ENCODE measurements around the gene DEPDC5.

Gene DEPDC5

DNA sequence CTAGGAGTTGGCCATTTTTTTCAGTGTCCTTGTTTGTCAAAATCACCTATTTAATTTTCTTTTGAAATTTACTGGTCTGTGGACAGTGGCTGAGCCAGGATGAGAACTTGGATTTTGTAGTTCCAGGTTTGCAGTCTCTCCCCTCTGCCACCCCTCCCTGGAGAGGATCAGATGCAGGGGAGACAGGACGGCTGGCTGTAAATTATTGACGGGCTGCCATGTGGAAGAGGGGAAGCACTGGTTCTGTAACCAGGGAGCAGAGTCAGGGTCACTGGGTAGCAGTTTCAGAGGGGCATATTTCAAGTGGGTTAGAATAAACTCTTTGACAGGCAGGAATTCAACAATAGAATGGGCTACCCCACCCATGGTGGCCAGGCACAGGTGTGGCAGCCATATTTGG lies 169.9 kb downstream of the DEPDC5 start:
- no peak overlapping the region for H3K4me3 ChIP-seq (ENCODE audit: insufficient read length, low read depth)
- no peak overlapping the region for H3K9ac ChIP-seq (ENCODE audit: insufficient read length, low read depth)
- DNase-seq (ENCODE audit: low read depth, low spot score), result no peak
- H3K9me3 ChIP-seq (ENCODE audit: insufficient read depth, low read length), result no peaks in the 10 kb centered on the region
- no peak for TF ChIP-seq ZNF274 (IDR thresholded peaks at IDR 0.05; ENCODE audit: low read depth, low read length)
- TF ChIP-seq SUZ12 (IDR thresholded peaks at IDR 0.05; ENCODE audit: extremely low read depth, insufficient read depth, insufficient read length), result no peak
- TF ChIP-seq YY1 (IDR thresholded peaks at IDR 0.05; ENCODE audit: insufficient read depth, insufficient read length), result no peak
- H3K36me3 ChIP-seq (ENCODE audit: insufficient read depth, insufficient read length, low read length), result no peaks in the 10 kb centered on the region
- H3K27me3 ChIP-seq (ENCODE audit: insufficient read depth, insufficient read length), result no peaks in the 10 kb centered on the region
- peaks cover 4% of the 10 kb centered on the region for H3K4me1 ChIP-seq (ENCODE audit: insufficient read depth, insufficient read length)

DNA sequence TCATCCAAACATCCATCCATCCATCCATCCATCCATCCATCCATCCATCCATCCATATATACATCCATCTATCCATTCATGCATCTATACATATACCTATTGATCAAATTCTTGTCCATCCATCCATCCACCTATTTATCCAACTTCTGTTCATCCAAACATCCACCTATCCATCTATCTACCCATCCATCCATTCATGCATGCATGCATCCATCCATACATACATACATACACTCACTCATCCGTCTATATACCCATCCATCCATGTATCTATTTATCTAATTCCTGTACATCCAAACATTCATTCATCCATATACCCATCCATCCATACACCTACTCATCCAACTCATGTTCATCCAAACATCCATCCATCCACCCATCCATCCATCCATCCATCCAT lies 171.2 kb downstream of the DEPDC5 start:
- Histone ChIP-seq H3K36me3 (ENCODE audit: insufficient read depth, insufficient read length, low read length) (no peaks in the 10 kb centered on the region), H3K27me3 (ENCODE audit: insufficient read depth, insufficient read length) (no peaks in the 10 kb centered on the region), H3K9me3 (ENCODE audit: insufficient read depth, low read length) (no peaks in the 10 kb centered on the region), H3K4me3 (ENCODE audit: insufficient read length, low read depth) (no peak overlapping the region), H3K9ac (ENCODE audit: insufficient read length, low read depth) (no peak overlapping the region), H3K4me1 (ENCODE audit: insufficient read depth, insufficient read length) (no peaks in the 10 kb centered on the region)
- no peak for DNase-seq (ENCODE audit: low read depth, low spot score)
- TF ChIP-seq YY1 (IDR thresholded peaks at IDR 0.05; ENCODE audit: insufficient read depth, insufficient read length) (no peak), SUZ12 (IDR thresholded peaks at IDR 0.05; ENCODE audit: extremely low read depth, insufficient read depth, insufficient read length) (no peak), ZNF274 (IDR thresholded peaks at IDR 0.05; ENCODE audit: low read depth, low read length) (no peak)

DNA sequence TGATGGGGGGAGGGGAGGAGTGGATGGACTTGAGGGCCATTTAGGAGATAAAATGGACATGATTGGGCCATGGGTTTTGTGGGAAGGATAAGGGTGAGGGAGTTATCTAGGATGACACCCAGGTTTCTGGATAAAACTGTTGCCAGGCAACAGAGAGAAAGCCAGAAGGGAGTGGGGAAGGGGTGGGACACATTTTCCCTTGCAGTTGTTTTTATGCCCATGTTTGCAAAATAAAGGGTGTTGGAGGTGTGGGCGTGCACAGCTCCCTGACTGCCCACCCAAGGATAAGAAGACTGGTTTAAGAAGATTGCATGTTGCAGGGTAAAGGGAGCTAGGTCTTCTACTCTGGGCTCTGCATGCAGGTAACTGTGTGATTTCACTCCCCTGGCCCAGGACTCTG lies 172.2 kb downstream of the DEPDC5 start:
- Histone ChIP-seq H3K9ac (ENCODE audit: insufficient read length, low read depth) (no peak overlapping the region), H3K9me3 (ENCODE audit: insufficient read depth, low read length) (no peaks in the 10 kb centered on the region), H3K4me3 (ENCODE audit: insufficient read length, low read depth) (no peak overlapping the region), H3K27me3 (ENCODE audit: insufficient read depth, insufficient read length) (no peaks in the 10 kb centered on the region), H3K4me1 (ENCODE audit: insufficient read depth, insufficient read length) (no peaks in the 10 kb centered on the region), H3K36me3 (ENCODE audit: insufficient read depth, insufficient read length, low read length) (no peaks in the 10 kb centered on the region)
- TF ChIP-seq ZNF274 (IDR thresholded peaks at IDR 0.05; ENCODE audit: low read depth, low read length) (no peak), SUZ12 (IDR thresholded peaks at IDR 0.05; ENCODE audit: extremely low read depth, insufficient read depth, insufficient read length) (no peak), YY1 (IDR thresholded peaks at IDR 0.05; ENCODE audit: insufficient read depth, insufficient read length) (no peak)
- DNase-seq (ENCODE audit: low read depth, low spot score), result no peak

DNA sequence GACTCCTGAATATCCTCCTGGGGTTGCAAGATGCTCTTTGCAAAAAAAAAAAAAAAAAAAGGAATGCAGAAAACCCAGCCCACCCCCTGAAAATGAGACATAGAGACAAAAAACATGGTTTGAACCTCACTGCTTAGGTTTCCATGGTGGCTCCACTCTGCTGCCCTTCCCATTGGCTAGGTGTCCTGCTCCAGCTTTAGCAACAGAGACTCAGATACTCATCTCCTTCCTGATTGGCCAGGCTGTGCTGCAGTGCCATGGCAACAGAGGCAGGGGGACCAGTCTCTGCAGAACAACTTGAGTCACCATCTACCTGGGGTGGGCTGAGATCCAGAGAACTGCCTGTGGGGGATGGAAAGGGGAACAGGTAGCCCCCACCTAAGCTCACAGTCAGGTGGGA lies 173.2 kb downstream of the DEPDC5 start:
- Histone ChIP-seq H3K9me3 (ENCODE audit: insufficient read depth, low read length) (no peaks in the 10 kb centered on the region), H3K27me3 (ENCODE audit: insufficient read depth, insufficient read length) (no peaks in the 10 kb centered on the region), H3K4me1 (ENCODE audit: insufficient read depth, insufficient read length) (no peaks in the 10 kb centered on the region), H3K4me3 (ENCODE audit: insufficient read length, low read depth) (no peak overlapping the region), H3K9ac (ENCODE audit: insufficient read length, low read depth) (no peak overlapping the region), H3K36me3 (ENCODE audit: insufficient read depth, insufficient read length, low read length) (no peaks in the 10 kb centered on the region)
- TF ChIP-seq ZNF274 (IDR thresholded peaks at IDR 0.05; ENCODE audit: low read depth, low read length), result no peak
- TF ChIP-seq SUZ12 (IDR thresholded peaks at IDR 0.05; ENCODE audit: extremely low read depth, insufficient read depth, insufficient read length), result no peak
- TF ChIP-seq YY1 (IDR thresholded peaks at IDR 0.05; ENCODE audit: insufficient read depth, insufficient read length), result no peak
- no peak for DNase-seq (ENCODE audit: low read depth, low spot score)

DNA sequence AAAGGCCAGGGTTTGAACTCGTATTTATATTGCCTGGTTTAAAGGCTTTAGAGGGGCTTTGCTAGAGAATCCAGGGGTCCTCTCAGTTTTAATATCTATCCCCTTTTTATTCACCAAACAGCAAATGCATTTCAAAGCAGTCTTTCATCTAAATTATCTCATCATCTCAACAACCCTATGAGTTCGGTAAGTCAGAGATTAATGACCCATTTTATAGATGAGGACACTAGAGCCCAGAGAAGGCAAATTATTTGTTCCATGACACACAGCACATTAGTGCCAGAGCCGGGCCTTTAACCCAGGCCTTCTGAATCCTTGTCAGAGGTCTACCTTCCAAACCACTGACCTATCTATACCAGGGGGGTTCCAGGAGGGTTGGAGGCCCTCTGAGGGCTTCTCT lies 173.7 kb downstream of the DEPDC5 start:
- DNase-seq (ENCODE audit: low read depth, low spot score), result no peak
- no peak overlapping the region for H3K9ac ChIP-seq (ENCODE audit: insufficient read length, low read depth)
- H3K4me3 ChIP-seq (ENCODE audit: insufficient read length, low read depth), result no peak overlapping the region
- no peaks in the 10 kb centered on the region for H3K9me3 ChIP-seq (ENCODE audit: insufficient read depth, low read length)
- TF ChIP-seq ZNF274 (IDR thresholded peaks at IDR 0.05; ENCODE audit: low read depth, low read length) (no peak), SUZ12 (IDR thresholded peaks at IDR 0.05; ENCODE audit: extremely low read depth, insufficient read depth, insufficient read length) (no peak), YY1 (IDR thresholded peaks at IDR 0.05; ENCODE audit: insufficient read depth, insufficient read length) (no peak)
- no peaks in the 10 kb centered on the region for H3K27me3 ChIP-seq (ENCODE audit: insufficient read depth, insufficient read length)
- H3K4me1 ChIP-seq (ENCODE audit: insufficient read depth, insufficient read length), result no peaks in the 10 kb centered on the region
- H3K36me3 ChIP-seq (ENCODE audit: insufficient read depth, insufficient read length, low read length), result no peaks in the 10 kb centered on the region

DNA sequence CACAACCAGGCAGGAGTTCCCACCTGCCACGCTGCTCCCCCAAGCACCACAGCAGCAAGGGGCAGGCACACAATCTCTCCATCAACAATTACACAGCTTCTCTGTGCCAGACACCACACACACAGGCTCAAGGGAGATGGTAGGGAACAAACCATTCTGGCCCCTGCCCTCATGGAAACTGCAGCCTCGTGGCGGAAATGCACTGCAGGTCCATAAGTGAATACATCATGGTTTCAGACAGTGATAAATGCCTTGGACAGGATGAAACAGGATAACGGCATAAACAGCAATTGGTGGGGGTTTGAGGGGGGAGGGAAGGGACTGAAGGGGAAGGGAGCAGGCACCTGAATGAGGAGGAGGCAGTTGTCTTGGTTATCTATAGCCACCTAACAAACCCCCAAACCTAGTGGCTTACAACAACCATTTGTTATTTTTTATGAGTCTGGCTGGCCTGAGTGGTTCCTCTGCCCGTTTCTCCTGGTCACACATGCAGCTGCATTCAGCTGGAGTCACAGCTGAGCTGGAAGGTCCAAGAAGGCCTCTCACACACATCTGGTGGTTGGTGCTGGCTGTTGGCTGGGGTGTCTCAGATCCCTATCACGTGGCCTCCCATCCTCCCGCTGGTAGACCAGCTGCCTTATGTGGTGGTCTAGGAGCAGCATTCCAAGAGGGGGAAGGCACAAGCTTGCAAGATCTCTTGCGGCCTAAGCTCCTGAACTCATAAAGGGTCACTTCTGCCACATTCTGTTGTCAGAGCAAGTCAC lies 175.5 kb downstream of the DEPDC5 start:
- TF ChIP-seq ZNF274 (IDR thresholded peaks at IDR 0.05; ENCODE audit: low read depth, low read length) (no peak), SUZ12 (IDR thresholded peaks at IDR 0.05; ENCODE audit: extremely low read depth, insufficient read depth, insufficient read length) (no peak), YY1 (IDR thresholded peaks at IDR 0.05; ENCODE audit: insufficient read depth, insufficient read length) (no peak)
- Histone ChIP-seq H3K4me3 (ENCODE audit: insufficient read length, low read depth) (no peak overlapping the region), H3K9ac (ENCODE audit: insufficient read length, low read depth) (no peak overlapping the region), H3K27me3 (ENCODE audit: insufficient read depth, insufficient read length) (no peaks in the 10 kb centered on the region), H3K4me1 (ENCODE audit: insufficient read depth, insufficient read length) (peaks cover 8% of the 10 kb centered on the region), H3K36me3 (ENCODE audit: insufficient read depth, insufficient read length, low read length) (no peaks in the 10 kb centered on the region), H3K9me3 (ENCODE audit: insufficient read depth, low read length) (no peaks in the 10 kb centered on the region)
- DNase-seq (ENCODE audit: low read depth, low spot score), result no peak

DNA sequence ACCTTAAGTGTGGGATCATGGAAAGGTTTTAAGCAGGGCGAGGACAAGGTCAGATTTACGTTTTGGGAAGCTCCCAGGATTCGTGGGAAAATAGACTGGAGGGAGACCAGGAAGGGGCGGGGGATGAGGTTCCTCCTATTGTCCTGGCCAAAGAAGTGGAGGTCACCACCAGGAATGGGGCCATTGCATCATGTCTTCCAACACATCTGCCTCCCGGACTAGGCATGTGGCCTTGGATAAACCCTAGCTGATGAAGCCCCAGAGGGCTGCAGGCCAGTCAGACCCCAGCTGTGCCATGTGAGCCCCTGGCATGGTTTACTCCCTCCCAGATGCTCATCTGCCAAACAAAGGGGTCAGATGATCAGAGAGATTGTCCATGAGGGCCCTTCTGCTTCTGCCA lies 179.0 kb downstream of the DEPDC5 start:
- Histone ChIP-seq H3K4me1 (ENCODE audit: insufficient read depth, insufficient read length) (peaks cover 8% of the 10 kb centered on the region), H3K27me3 (ENCODE audit: insufficient read depth, insufficient read length) (no peaks in the 10 kb centered on the region), H3K9me3 (ENCODE audit: insufficient read depth, low read length) (no peaks in the 10 kb centered on the region), H3K4me3 (ENCODE audit: insufficient read length, low read depth) (no peak overlapping the region), H3K9ac (ENCODE audit: insufficient read length, low read depth) (no peak overlapping the region), H3K36me3 (ENCODE audit: insufficient read depth, insufficient read length, low read length) (no peaks in the 10 kb centered on the region)
- no peak for DNase-seq (ENCODE audit: low read depth, low spot score)
- no peak for TF ChIP-seq YY1 (IDR thresholded peaks at IDR 0.05; ENCODE audit: insufficient read depth, insufficient read length)
- no peak for TF ChIP-seq ZNF274 (IDR thresholded peaks at IDR 0.05; ENCODE audit: low read depth, low read length)
- TF ChIP-seq SUZ12 (IDR thresholded peaks at IDR 0.05; ENCODE audit: extremely low read depth, insufficient read depth, insufficient read length), result no peak

Data from NT2/D1 (cell line).